HEK293 (cell line): ENCODE data around the gene TKTL2.

Experiments used
- CTCF ChIA-PET: fragments of 350-600 bp; formaldehyde crosslinking; extraction: SDS; loops from one replicate; lab custom pipeline; 2021; ENCODE audit warnings: antibody characterized with exemption; lab: Yijun Ruan, JAX
- POLR2A ChIA-PET: fragments of 300-600 bp; formaldehyde crosslinking; extraction: SDS; loops from one replicate; lab custom pipeline; 2020; ENCODE audit warnings: antibody characterized with exemption, inconsistent platforms; lab: Yijun Ruan, JAX
- H3K27ac ChIP-seq: fragments of 200-500 bp; sonication (Bioruptor generic); 2 replicates; pipeline ENCODE4 v1.5.1; 2014; ENCODE audit warnings: low read depth, low read length, control low read depth, inconsistent platforms; ENCODE audit errors: extremely low read depth
- H3K36me3 ChIP-seq, 2 experiments: fragments of 200-500 bp in 1 of 2; sonication (Bioruptor generic) in 1 of 2; 1 replicate in 1 of 2; 2 replicates in 1 of 2; pipeline ENCODE4 v1.5.1; 2014 to 2017; ENCODE audit warnings: inconsistent platforms in 2 of 2, low read length in 2 of 2; ENCODE audit not compliant: control insufficient read depth in 2 of 2, insufficient read depth in 1 of 2
- H3K4me1 ChIP-seq: fragments of 200-500 bp; sonication (Bioruptor generic); 2 replicates; pipeline ENCODE4 v1.5.1; 2014; ENCODE audit warnings: mild to moderate bottlenecking, low read length, inconsistent platforms; ENCODE audit not compliant: control insufficient read depth, insufficient read depth
- H3K4me3 ChIP-seq: 2 replicates; pipeline ENCODE4 v1.5.1; 2011; ENCODE audit warnings: low read depth, mild to moderate bottlenecking, control low read depth, low read length, moderate library complexity
- H3K9me3 ChIP-seq: fragments of 200-500 bp; sonication (Bioruptor generic); 2 replicates; pipeline ENCODE4 v1.5.1; 2014; ENCODE audit warnings: low read depth, low read length, inconsistent platforms; ENCODE audit not compliant: control insufficient read depth, insufficient read depth
- KLF10 ChIP-seq: fragments of 450-650 bp; IDR thresholded peaks from 2 replicates; pipeline ENCODE4 v1.5.1; 2018; ENCODE audit warnings: missing biosample characterization, mild to moderate bottlenecking, missing genetic modification characterization
- ZFP41 ChIP-seq: fragments of 450-650 bp; formaldehyde crosslinking; IDR thresholded peaks from 2 replicates; pipeline ENCODE4 v1.5.1; 2016; ENCODE audit warnings: missing biosample characterization, missing genetic modification characterization, borderline replicate concordance
- ZNF223 ChIP-seq: fragments of 450-650 bp; formaldehyde crosslinking; IDR thresholded peaks from 2 replicates; pipeline ENCODE4 v1.5.1; 2016; ENCODE audit warnings: missing biosample characterization, missing genetic modification characterization
- ZNF394 ChIP-seq: fragments of 450-650 bp; formaldehyde crosslinking; IDR thresholded peaks from 2 replicates; pipeline ENCODE4 v1.5.1; 2016; ENCODE audit warnings: missing biosample characterization, missing genetic modification characterization, mild to moderate bottlenecking, moderate library complexity, borderline replicate concordance
- ZNF560 ChIP-seq: fragments of 450-650 bp; formaldehyde crosslinking; IDR thresholded peaks from 2 replicates; pipeline ENCODE4 v1.5.1; 2017; ENCODE audit warnings: missing biosample characterization, missing genetic modification characterization, borderline replicate concordance
- ZNF610 ChIP-seq: fragments of 450-650 bp; formaldehyde crosslinking; IDR thresholded peaks from 2 replicates; pipeline ENCODE4 v1.5.1; 2016; ENCODE audit warnings: missing biosample characterization, missing genetic modification characterization, borderline replicate concordance
- ZNF621 ChIP-seq: fragments of 450-650 bp; formaldehyde crosslinking; IDR thresholded peaks from 2 replicates; pipeline ENCODE4 v1.5.1; 2017; ENCODE audit warnings: missing biosample characterization, missing genetic modification characterization
- ZNF658 ChIP-seq: fragments of 450-650 bp; formaldehyde crosslinking; IDR thresholded peaks from 2 replicates; pipeline ENCODE4; 2016; ENCODE audit warnings: missing biosample characterization, missing genetic modification characterization
- TF ChIP-seq, protein P1 (sequence below): fragments of 450-650 bp; IDR thresholded peaks from 2 replicates; pipeline ENCODE4 v1.5.1; 2018; ENCODE audit warnings: missing biosample characterization, mild to moderate bottlenecking, missing genetic modification characterization
- TF ChIP-seq, protein P2 (sequence below): fragments of 450-650 bp; IDR thresholded peaks from 2 replicates; pipeline ENCODE4 v1.5.1; 2018; ENCODE audit warnings: missing biosample characterization, missing genetic modification characterization
- TF ChIP-seq, protein P3 (sequence below): sonication (generic); formaldehyde crosslinking; IDR thresholded peaks from 2 replicates; pipeline ENCODE4 v1.8.1; 2022; ENCODE audit warnings: mild to moderate bottlenecking, moderate library complexity, missing genetic modification reagents
- TF ChIP-seq, protein P4 (sequence below): fragments of 450-650 bp; formaldehyde crosslinking; IDR thresholded peaks from 2 replicates; pipeline ENCODE4 v1.5.1; 2016; ENCODE audit warnings: missing biosample characterization, missing genetic modification characterization, low read depth
- TF ChIP-seq, protein P5 (sequence below): fragments of 450-650 bp; formaldehyde crosslinking; IDR thresholded peaks from 2 replicates; pipeline ENCODE4 v1.5.1; 2016; ENCODE audit warnings: missing biosample characterization, missing genetic modification characterization

Gene TKTL2

DNA sequence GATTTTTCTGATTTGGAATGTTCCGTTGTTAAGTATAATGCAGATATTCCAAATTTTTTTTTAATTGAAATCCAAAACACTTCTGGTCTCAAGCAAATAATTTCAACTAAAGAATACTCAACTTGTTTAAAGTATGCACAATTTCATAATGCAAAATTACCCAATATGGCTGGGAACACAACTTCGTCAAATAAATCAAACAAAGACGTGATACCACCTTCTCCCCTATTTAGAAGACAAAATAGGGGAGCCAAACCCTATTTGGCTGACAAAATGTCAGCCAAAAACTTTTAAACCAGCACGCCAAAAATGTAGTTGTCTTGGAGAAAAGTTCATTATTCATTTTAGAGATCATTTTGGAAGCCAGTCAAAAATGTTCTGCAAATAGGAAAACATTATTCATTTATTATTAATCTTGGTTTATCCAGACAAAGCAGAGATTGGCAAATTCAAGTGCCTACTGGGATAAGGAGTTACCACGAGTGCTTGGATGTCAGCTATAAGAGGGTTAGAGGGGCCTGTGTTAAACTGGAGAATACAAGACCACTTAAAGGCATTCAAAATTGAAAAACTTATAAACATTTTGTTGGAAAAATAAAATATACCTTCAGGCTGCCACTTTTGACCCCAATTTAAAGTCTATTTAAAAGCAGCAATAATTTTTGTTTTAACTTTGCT is 3.3 kb upstream of the TKTL2 start (continued):
- TF ChIP-seq, protein P1, sequence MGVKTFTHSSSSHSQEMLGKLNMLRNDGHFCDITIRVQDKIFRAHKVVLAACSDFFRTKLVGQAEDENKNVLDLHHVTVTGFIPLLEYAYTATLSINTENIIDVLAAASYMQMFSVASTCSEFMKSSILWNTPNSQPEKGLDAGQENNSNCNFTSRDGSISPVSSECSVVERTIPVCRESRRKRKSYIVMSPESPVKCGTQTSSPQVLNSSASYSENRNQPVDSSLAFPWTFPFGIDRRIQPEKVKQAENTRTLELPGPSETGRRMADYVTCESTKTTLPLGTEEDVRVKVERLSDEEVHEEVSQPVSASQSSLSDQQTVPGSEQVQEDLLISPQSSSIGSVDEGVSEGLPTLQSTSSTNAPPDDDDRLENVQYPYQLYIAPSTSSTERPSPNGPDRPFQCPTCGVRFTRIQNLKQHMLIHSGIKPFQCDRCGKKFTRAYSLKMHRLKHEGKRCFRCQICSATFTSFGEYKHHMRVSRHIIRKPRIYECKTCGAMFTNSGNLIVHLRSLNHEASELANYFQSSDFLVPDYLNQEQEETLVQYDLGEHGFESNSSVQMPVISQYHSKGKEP (tag by site-specific recombination): no peak
- no peak for TF ChIP-seq ZNF223 (tag by site-specific recombination)
- TF ChIP-seq, protein P2, sequence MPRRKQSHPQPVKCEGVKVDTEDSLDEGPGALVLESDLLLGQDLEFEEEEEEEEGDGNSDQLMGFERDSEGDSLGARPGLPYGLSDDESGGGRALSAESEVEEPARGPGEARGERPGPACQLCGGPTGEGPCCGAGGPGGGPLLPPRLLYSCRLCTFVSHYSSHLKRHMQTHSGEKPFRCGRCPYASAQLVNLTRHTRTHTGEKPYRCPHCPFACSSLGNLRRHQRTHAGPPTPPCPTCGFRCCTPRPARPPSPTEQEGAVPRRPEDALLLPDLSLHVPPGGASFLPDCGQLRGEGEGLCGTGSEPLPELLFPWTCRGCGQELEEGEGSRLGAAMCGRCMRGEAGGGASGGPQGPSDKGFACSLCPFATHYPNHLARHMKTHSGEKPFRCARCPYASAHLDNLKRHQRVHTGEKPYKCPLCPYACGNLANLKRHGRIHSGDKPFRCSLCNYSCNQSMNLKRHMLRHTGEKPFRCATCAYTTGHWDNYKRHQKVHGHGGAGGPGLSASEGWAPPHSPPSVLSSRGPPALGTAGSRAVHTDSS (tag by site-specific recombination): no peak
- TF ChIP-seq ZFP41 (tag by site-specific recombination): no peak
- no peak for TF ChIP-seq ZNF560 (tag by site-specific recombination)
- TF ChIP-seq ZNF621 (tag by site-specific recombination): no peak
- TF ChIP-seq, protein P3, sequence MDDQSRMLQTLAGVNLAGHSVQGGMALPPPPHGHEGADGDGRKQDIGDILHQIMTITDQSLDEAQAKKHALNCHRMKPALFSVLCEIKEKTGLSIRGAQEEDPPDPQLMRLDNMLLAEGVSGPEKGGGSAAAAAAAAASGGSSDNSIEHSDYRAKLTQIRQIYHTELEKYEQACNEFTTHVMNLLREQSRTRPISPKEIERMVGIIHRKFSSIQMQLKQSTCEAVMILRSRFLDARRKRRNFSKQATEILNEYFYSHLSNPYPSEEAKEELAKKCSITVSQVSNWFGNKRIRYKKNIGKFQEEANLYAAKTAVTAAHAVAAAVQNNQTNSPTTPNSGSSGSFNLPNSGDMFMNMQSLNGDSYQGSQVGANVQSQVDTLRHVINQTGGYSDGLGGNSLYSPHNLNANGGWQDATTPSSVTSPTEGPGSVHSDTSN (CRISPR knock-in tag): no peak
- no peak for TF ChIP-seq ZNF610 (tag by site-specific recombination)
- TF ChIP-seq, protein P4, sequence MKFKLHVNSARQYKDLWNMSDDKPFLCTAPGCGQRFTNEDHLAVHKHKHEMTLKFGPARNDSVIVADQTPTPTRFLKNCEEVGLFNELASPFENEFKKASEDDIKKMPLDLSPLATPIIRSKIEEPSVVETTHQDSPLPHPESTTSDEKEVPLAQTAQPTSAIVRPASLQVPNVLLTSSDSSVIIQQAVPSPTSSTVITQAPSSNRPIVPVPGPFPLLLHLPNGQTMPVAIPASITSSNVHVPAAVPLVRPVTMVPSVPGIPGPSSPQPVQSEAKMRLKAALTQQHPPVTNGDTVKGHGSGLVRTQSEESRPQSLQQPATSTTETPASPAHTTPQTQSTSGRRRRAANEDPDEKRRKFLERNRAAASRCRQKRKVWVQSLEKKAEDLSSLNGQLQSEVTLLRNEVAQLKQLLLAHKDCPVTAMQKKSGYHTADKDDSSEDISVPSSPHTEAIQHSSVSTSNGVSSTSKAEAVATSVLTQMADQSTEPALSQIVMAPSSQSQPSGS (tag by site-specific recombination): no peak
- TF ChIP-seq ZNF658 (tag by site-specific recombination): no peak

DNA sequence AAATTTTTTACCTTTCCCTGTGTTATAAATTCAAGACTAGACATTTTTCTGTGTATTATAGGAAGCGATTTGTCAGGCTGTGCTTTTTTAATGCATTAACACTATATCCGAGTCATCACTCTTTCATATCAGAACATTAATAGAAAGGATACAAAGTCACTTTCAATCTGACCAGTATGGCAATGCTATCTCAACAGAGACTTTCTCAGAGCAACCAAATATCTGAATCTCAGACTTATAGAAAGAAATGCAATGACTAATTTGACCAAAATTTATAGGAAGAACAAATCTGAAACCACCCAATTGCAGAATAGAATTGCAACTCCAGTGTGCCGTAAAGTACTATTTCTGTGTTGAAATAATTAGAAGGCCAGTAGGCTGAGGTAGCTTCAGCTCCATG is 473 bp upstream of the TKTL2 start:
- H3K9me3 ChIP-seq: no peaks in the 10 kb centered on the region
- no peak overlapping the region for H3K27ac ChIP-seq
- ChIA-PET CTCF (no interaction called here), POLR2A (no interaction called here)
- H3K36me3 ChIP-seq: no peaks in the 10 kb centered on the region
- H3K4me1 ChIP-seq: no peaks in the 10 kb centered on the region
- TF ChIP-seq KLF10 (tag by site-specific recombination) (no peak), ZNF394 (tag by site-specific recombination) (no peak)
- TF ChIP-seq, protein P5, sequence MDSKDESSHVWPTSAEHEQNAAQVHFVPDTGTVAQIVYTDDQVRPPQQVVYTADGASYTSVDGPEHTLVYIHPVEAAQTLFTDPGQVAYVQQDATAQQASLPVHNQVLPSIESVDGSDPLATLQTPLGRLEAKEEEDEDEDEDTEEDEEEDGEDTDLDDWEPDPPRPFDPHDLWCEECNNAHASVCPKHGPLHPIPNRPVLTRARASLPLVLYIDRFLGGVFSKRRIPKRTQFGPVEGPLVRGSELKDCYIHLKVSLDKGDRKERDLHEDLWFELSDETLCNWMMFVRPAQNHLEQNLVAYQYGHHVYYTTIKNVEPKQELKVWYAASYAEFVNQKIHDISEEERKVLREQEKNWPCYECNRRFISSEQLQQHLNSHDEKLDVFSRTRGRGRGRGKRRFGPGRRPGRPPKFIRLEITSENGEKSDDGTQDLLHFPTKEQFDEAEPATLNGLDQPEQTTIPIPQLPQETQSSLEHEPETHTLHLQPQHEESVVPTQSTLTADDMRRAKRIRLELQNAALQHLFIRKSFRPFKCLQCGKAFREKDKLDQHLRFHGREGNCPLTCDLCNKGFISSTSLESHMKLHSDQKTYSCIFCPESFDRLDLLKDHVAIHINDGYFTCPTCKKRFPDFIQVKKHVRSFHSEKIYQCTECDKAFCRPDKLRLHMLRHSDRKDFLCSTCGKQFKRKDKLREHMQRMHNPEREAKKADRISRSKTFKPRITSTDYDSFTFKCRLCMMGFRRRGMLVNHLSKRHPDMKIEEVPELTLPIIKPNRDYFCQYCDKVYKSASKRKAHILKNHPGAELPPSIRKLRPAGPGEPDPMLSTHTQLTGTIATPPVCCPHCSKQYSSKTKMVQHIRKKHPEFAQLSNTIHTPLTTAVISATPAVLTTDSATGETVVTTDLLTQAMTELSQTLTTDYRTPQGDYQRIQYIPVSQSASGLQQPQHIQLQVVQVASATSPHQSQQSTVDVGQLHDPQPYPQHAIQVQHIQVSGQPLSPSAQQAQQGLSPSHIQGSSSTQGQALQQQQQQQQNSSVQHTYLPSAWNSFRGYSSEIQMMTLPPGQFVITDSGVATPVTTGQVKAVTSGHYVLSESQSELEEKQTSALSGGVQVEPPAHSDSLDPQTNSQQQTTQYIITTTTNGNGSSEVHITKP: no peak
- no peak overlapping the region for H3K4me3 ChIP-seq
